ENCODE results near the gene CHCHD10.

- TF ChIP-seq EZH2 (IDR thresholded peaks at IDR 0.05) (no peak), POLR2AphosphoS5 (IDR thresholded peaks at IDR 0.05; ENCODE audit: borderline replicate concordance, low read depth, low read length) (no peak), FOXP2 (optimal IDR thresholded peaks at IDR 0.05; ENCODE audit: control extremely low read depth, extremely low read length, insufficient read depth) (no peak)
Measured at GRCh38 chr22:23744001-23744400, 23.8 kb downstream of the CHCHD10 start.
